ENCODE results near the gene COL20A1. TPM values are rescaled to one million over a fixed set of nuclear protein-coding genes. Genes with fewer than 3 reads are reported as not detected.

Gene COL20A1
- total RNA-seq, 6 experiments from 2014 or later, result 0.02 TPM; not detected in 5

DNA sequence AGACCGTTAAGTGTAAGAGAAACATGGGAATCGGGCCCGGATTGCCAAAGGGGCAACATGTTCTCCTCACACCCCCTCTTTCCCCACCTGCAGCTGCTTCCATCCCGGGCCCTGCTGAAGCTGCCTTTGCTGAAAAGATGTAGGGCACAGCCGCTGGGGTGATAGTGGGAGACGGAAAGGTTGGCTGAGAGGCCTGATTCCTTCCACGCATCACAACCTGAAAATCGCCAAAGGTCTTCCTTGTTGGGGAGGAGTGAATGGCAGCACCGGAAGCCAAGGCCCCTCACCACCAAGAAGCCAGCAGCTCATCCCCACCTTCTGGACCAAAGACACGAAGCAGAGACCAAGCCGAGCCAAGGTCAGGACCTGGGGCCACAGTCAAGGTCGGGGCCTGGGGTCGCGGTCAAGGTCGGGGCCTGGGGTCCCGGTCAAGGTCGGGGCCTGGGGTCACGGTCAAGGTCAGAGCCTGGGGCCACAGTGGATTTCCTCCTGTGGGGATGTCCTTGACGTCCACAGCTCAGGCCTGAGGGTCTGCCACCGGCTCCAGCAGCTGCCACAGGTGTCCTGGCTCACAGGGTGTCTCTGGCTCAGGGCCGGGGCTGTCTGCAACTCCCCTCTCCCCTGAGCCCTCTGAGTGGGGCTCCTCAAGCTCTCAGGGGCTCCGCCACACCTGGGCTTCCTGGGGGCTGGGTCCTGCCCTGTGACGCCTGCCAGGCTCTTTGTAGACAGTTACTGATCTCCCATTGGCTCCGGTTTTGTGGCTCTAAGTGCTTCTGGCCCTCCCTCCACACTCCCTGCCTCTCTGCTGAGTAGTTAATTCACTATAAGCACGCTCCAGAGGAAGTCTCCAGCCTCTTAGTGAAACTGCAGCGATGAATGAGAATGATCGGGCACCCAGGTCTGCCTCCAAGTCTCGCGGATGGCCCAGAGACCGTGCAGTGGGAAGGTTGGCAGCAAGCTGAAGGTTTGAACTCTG lies 73.7 kb downstream of the COL20A1 start:
- no peaks in the 10 kb centered on the region for H3K4me1 Mint-ChIP-seq (ENCODE audit: low read depth)
- H3K9me3 Mint-ChIP-seq, result no peaks in the 10 kb centered on the region
- no peak overlapping the region for H3K27ac Mint-ChIP-seq
- TF ChIP-seq, protein P1, sequence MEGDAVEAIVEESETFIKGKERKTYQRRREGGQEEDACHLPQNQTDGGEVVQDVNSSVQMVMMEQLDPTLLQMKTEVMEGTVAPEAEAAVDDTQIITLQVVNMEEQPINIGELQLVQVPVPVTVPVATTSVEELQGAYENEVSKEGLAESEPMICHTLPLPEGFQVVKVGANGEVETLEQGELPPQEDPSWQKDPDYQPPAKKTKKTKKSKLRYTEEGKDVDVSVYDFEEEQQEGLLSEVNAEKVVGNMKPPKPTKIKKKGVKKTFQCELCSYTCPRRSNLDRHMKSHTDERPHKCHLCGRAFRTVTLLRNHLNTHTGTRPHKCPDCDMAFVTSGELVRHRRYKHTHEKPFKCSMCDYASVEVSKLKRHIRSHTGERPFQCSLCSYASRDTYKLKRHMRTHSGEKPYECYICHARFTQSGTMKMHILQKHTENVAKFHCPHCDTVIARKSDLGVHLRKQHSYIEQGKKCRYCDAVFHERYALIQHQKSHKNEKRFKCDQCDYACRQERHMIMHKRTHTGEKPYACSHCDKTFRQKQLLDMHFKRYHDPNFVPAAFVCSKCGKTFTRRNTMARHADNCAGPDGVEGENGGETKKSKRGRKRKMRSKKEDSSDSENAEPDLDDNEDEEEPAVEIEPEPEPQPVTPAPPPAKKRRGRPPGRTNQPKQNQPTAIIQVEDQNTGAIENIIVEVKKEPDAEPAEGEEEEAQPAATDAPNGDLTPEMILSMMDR (IDR thresholded peaks at IDR 0.05), result no peak
- H3K36me3 Mint-ChIP-seq (ENCODE audit: low read depth), result no peaks in the 10 kb centered on the region
- DNase-seq, result no peak
- H3K4me3 Mint-ChIP-seq, result no peak overlapping the region
- H3K27me3 Mint-ChIP-seq (ENCODE audit: insufficient read depth), result peaks cover 22% of the 10 kb centered on the region

DNA sequence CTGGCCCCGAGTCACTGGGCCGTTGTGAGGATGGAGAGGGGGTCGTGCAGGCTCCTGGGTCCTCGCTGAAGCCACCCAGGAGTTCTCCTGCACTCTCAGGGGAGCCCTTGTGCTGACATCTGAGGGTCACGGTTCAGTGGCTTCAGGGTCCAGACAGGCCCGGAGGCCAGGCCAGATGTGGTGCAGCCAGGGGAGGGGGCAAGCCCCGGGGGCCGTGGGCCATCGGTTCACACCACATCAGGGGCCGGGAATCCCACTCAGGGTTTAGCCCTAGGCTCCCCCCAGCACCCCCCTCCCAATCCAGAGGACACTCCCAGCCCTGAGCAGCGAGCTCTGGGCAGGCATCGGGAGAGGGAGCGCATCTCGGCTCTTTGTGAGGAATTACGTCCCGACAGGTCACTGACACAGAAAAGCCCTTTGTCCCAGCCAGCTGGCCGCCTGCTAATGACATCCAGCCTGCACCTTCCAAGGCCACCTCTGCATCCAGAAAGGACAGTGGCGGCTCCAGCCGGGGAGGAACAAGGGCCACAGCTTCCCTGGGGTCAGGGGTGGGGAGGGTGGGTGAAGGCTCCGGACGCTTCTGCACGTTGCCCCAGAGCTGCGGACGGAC lies 74.6 kb downstream of the COL20A1 start:
- no peak for DNase-seq
- peaks cover 17% of the 10 kb centered on the region for H3K27me3 Mint-ChIP-seq (ENCODE audit: insufficient read depth)

DNA sequence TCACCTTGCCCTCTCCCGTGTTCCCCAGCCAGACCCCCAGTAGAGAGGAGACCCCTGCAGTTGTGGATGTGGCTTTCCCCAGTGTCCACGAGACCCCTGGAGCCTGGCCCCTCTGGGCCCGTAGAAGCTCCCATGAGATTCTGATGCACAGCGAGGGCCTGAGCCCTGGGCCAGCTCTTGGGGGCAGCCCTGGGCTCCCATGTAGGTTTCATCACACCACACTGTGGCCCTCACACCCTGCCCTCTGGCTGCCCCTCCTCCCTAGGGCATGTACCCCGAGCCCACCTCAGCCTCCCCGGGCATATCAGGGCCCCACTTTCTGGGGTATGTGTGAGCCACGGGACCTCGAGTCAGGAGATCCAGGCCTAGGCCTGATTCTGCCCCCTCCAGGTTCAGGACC lies 75.2 kb downstream of the COL20A1 start:
- Mint-ChIP-seq H3K27ac (no peak overlapping the region), H3K27me3 (ENCODE audit: insufficient read depth) (peaks cover 15% of the 10 kb centered on the region), H3K4me3 (no peak overlapping the region), H3K9me3 (no peaks in the 10 kb centered on the region), H3K4me1 (ENCODE audit: low read depth) (no peaks in the 10 kb centered on the region), H3K36me3 (ENCODE audit: low read depth) (no peaks in the 10 kb centered on the region)
- TF ChIP-seq, protein P1 (IDR thresholded peaks at IDR 0.05), result no peak
- no peak for DNase-seq

More for the DNA sequence above, 74.6 kb downstream of the COL20A1 start:
- TF ChIP-seq, protein P1 (IDR thresholded peaks at IDR 0.05), result no peak
- H3K36me3 Mint-ChIP-seq (ENCODE audit: low read depth), result no peaks in the 10 kb centered on the region
- no peaks in the 10 kb centered on the region for H3K9me3 Mint-ChIP-seq
- H3K27ac Mint-ChIP-seq, result no peak overlapping the region
- no peak overlapping the region for H3K4me3 Mint-ChIP-seq
- H3K4me1 Mint-ChIP-seq (ENCODE audit: low read depth), result no peaks in the 10 kb centered on the region

DNA sequence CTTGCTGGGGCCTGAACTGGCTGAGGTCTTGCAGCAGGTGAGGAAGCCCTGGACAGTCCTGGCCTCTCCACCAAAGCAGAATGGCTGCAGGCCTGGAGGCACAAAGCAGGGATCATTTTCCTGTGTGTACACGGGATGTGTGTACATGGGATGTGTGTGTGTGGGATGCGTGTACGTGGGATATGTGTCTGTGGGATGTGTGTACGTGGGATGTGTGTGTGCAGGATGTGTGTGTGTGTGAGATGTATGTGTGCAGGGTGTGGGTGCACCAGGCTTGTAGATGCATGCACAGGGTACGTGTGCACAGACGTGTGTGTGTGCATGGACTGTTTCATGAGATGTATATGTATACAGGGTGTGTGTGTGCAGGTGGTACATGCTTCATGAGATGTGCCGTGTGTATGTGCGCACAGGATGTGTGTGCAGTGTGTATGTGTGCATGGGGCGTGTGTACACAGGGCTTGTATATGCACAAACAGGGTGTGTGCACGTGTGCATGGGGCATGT lies 76.1 kb downstream of the COL20A1 start:
- H3K27me3 Mint-ChIP-seq (ENCODE audit: insufficient read depth), result peaks cover 17% of the 10 kb centered on the region
- H3K4me3 Mint-ChIP-seq, result no peak overlapping the region
- TF ChIP-seq, protein P1 (IDR thresholded peaks at IDR 0.05), result no peak
- DNase-seq, result no peak
- H3K4me1 Mint-ChIP-seq (ENCODE audit: low read depth), result no peaks in the 10 kb centered on the region
- H3K36me3 Mint-ChIP-seq (ENCODE audit: low read depth), result no peaks in the 10 kb centered on the region
- no peak overlapping the region for H3K27ac Mint-ChIP-seq
- H3K9me3 Mint-ChIP-seq, result no peaks in the 10 kb centered on the region

DNA sequence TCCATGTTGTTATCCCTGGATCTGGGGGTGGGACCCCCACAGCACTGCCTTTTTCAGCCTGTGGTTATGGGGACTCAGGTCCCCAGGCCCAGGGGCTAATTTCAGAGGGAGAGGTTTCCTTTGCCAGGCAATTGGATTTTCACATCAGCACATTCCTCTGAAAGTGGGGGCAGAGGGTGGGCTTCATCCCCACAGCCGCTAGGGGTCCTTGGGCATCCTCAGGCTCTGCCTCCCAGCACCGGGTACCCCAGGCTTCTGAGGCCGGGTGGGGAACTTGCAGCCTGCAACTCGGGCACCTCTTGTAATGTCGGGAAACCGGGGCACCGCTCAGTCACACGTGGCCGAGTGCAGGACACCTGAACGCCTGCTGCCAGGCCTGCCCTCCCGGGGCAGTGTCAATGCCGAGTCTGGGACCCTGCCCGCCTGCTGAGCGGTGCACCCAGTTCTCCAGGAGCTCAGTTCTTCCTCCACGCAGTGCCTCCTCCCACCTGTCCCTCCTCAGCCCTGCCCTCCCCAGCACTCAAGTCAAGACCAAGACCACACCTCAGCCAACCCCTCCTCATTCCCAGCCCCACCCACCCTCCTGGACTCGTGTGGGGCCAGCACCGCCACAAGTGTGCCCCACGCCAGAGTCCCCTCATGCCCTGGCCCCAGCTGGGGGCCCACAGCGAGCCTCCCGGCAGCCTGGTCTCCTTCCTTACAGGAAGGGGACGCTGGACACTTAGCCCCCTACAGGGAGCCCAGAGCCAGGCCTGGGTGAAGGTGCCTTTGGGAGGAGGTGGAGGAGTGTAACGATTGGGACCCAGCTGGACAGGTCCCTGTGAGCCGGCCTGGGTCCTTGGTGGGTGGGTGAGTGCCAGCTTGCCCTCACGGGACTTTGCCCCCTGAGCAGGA lies 77.0 kb downstream of the COL20A1 start:
- Mint-ChIP-seq H3K36me3 (ENCODE audit: low read depth) (no peaks in the 10 kb centered on the region), H3K9me3 (no peaks in the 10 kb centered on the region), H3K4me3 (no peak overlapping the region), H3K27ac (no peak overlapping the region), H3K4me1 (ENCODE audit: low read depth) (no peaks in the 10 kb centered on the region), H3K27me3 (ENCODE audit: insufficient read depth) (peaks cover 19% of the 10 kb centered on the region)
- DNase-seq, result no peak
- TF ChIP-seq, protein P1 (IDR thresholded peaks at IDR 0.05), result no peak; the same call in 1 of the 2 replicates
